ENCODE measurements around the gene RHOA.

The RHOA gene

DNA sequence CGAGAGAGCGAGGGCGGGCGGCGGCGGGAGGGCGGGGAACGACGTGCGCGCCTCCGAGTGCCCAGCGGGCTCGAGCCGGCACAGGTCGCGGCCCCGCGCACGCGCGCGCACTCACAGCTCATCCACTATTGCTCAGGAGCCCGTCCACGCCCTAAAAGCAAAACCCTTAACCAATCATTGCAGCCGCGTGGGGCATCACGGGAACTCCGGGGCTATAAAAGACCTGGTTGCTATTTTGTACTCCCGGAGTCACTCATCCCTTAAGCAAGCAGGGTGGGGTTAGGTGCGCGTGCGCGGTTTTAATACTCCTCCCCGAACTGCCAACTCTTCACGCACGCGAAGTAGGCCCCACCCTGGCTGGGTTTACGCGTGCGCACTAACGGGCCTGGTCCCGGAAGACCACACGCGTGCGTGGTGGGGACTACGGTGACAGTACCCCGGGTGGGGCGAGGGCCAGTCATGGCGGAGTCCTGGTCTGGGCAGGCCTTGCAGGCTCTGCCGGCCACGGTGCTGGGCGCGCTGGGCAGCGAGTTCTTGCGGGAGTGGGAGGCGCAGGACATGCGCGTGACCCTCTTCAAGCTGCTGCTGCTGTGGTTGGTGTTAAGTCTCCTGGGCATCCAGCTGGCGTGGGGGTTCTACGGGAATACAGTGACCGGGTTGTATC lies at the start of gene RHOA, which contains the start of gene TCTA:
Gene RHOA (minus strand): TSS at position 9 of the 664 bp plus-strand sequence. CDS start 36,387 bp downstream, outside the sequence.
Gene TCTA (plus strand): TSS at position 456 of the 664 bp plus-strand sequence. CDS start 4 bp downstream, at position 460.
- TF ChIP-seq, protein P1, sequence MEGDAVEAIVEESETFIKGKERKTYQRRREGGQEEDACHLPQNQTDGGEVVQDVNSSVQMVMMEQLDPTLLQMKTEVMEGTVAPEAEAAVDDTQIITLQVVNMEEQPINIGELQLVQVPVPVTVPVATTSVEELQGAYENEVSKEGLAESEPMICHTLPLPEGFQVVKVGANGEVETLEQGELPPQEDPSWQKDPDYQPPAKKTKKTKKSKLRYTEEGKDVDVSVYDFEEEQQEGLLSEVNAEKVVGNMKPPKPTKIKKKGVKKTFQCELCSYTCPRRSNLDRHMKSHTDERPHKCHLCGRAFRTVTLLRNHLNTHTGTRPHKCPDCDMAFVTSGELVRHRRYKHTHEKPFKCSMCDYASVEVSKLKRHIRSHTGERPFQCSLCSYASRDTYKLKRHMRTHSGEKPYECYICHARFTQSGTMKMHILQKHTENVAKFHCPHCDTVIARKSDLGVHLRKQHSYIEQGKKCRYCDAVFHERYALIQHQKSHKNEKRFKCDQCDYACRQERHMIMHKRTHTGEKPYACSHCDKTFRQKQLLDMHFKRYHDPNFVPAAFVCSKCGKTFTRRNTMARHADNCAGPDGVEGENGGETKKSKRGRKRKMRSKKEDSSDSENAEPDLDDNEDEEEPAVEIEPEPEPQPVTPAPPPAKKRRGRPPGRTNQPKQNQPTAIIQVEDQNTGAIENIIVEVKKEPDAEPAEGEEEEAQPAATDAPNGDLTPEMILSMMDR (IDR thresholded peaks at IDR 0.05; ENCODE audit: control insufficient read depth, extremely low read depth, insufficient read depth): no peak

DNA sequence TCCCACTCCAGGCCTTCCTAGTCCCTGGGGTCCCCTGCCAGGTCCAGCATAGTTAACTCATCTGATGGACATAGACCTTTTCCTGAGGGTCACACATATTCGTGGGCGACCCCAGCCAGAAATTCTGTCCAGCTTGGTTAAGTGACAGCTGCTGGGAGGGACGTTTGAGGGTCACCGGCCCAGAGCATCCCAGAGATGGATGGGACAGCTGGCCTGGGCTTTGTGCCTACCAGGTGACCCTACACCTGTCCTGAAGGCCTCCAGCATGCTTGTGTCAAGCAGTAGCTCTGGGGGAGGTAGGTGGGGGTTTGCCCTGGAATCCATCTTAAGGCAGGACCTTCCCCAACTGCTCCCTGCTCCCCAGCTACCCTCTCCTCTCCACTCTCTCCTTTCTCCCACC lies 49.2 kb upstream of the RHOA start:
- no peak overlapping the region for H3K4me3 ChIP-seq (ENCODE audit: low read depth, low read length)
- TF ChIP-seq, protein P1 (IDR thresholded peaks at IDR 0.05; ENCODE audit: control insufficient read depth, extremely low read depth, insufficient read depth): no peak
- DNase-seq (ENCODE audit: low read depth): no peak

More for the DNA sequence above, at the start of gene RHOA, which contains the start of gene TCTA:
- DNase-seq (ENCODE audit: low read depth): peak; percentile 100
- peak within 1 kb of the TSS; percentile 94 for H3K4me3 ChIP-seq (ENCODE audit: low read depth, low read length)

DNA sequence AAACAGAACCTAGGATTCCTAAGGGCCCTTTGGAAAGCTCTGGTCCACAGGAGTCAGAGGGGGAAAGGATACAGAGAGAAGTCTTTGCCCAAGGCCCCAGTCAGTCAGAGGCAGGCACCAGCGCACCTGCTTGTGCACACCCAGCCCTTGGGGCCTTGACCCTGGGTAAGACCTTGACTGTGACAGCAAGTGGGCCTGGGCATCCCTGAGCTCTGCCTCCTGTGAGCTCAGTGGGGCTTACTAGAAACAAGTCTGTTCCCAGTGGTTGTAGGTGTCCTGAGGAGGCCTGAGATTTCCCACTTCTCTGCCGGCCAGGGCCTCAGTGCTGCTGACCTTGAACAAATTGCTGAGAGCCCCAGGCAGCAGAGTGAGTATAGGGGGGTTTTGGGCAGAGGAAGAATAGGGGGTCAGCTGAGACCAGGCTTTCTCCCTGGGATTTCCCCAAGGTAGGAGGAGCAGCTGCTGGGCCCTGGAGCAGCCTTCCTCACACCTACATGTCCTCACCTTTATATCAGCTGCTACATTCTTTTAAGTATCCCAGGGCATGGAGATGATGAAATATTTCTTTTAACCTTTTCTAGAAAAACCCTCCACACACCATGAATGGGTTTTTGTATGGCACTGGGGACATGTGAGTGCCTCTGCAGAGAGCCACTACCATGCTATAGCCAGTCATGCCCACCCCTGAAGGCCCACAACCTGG lies 48.6 kb upstream of the RHOA start:
- DNase-seq (ENCODE audit: low read depth): no peak
- H3K4me3 ChIP-seq (ENCODE audit: low read depth, low read length): no peak overlapping the region
- TF ChIP-seq, protein P1 (IDR thresholded peaks at IDR 0.05; ENCODE audit: control insufficient read depth, extremely low read depth, insufficient read depth): no peak

DNA sequence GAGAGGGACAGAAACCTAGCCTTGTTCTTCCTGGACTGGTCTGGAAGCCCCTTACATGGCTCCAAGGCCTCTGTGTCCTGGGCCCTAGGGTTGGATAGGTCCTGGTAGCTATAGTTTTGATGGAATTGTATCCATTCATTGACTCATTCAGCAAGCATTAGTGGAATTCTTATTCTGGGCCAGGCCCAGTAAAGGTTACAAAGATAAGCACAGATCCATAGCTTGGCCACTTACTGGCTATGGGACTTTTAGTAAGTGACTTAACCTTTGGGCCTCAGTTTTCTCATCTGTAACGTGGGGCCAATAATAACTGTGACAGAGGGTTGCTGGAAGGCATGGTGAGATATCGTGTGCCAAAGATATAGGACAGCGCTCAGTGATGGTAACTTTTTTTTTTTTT lies 44.7 kb upstream of the RHOA start:
- no peak overlapping the region for H3K4me3 ChIP-seq (ENCODE audit: low read depth, low read length)
- TF ChIP-seq, protein P1 (IDR thresholded peaks at IDR 0.05; ENCODE audit: control insufficient read depth, extremely low read depth, insufficient read depth): no peak
- no peak for DNase-seq (ENCODE audit: low read depth)

DNA sequence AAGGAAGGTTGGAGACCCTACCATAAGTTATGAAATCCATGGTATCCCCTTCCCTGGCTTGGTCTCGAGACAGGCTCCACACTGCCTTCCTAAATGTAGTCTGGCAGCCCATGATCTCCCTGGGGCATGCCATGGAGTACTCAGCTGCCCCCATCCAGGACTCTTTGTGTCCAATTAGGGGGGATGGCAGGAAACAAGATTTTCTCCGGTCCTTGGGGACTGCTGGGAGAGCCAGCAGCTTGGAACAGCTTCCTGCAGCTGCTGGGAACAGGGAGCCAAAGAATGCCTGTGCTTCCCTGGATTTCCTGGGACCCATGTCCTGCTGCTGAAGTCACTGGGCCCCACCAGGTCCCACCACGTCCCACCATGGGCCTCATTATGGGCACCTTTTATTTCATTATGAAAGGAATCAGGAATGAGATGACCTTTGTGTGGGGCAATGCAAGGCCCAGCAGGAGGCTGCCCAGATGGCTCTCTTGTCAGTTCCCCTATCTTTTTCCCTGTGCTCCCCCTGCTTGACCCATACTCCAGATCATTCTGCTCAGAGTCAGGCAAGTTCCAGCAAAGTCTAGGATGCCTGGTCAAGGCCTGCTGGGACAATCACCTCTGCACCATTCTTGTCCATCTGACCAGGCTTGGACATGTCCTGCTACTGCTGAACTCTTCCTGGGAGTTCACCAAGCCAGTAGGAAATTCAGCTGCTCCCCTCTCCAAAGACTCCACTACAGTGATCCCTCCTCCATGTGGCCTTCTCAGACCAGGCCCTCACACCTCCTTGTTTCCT lies 43.3 kb upstream of the RHOA start:
- no peak overlapping the region for H3K4me3 ChIP-seq (ENCODE audit: low read depth, low read length)
- TF ChIP-seq, protein P1 (IDR thresholded peaks at IDR 0.05; ENCODE audit: control insufficient read depth, extremely low read depth, insufficient read depth): no peak
- DNase-seq (ENCODE audit: low read depth): no peak

DNA sequence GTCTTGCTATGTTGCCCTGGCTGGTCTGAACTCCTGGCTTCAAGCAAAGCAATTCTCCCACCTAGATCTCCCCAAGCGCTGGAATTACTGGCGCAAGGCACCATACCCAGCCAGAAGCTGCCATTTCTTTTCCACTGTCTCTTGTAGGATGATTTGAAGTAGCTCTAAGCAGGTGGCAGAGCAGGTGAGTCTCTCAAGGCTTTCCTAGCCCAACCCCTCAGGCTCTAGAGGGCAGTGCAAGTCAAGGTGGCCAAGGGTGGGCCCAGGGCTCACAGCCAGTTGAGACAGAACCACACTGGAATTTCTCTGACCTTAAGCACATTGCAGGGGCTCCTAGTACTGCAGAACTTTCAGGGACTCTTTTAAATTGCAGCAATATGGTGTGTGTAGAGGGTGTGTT lies 42.7 kb upstream of the RHOA start:
- H3K4me3 ChIP-seq (ENCODE audit: low read depth, low read length): no peak overlapping the region
- TF ChIP-seq, protein P1 (IDR thresholded peaks at IDR 0.05; ENCODE audit: control insufficient read depth, extremely low read depth, insufficient read depth): peak; percentile 37
- no peak for DNase-seq (ENCODE audit: low read depth)

All from LNCaP clone FGC (cell line).